H9 (cell line): Measurements from ENCODE around the gene CSRNP3. TPM values are rescaled to one million over a fixed set of nuclear protein-coding genes. Genes with fewer than 3 reads are reported as not detected.

Experiments
- DNase-seq: peaks from one replicate; pipeline ENCODE4 v3.0.0-alpha.2; 2017
- H2AFZ ChIP-seq: one replicate; pipeline ENCODE4 v1.6.1; 2013; ENCODE audit warnings: mild to moderate bottlenecking, low read length, control low read depth, moderate library complexity
- H2AK5ac ChIP-seq: 2 replicates; pipeline ENCODE4 v1.6.1; 2013; ENCODE audit warnings: low read length, control low read depth, mixed read lengths; ENCODE audit not compliant: insufficient read length
- H2BK120ac ChIP-seq: one replicate; pipeline ENCODE4 v1.6.1; 2013; ENCODE audit warnings: low read depth, mild to moderate bottlenecking, low read length, control low read depth, inconsistent platforms; ENCODE audit not compliant: poor library complexity, severe bottlenecking
- H2BK12ac ChIP-seq: 2 replicates; pipeline ENCODE4 v1.6.1; 2013; ENCODE audit warnings: low read length, control low read depth, mixed read lengths, low read depth; ENCODE audit not compliant: insufficient read length
- H2BK15ac ChIP-seq: 2 replicates; pipeline ENCODE4 v1.6.1; 2013; ENCODE audit warnings: low read depth, low read length, control low read depth
- H2BK20ac ChIP-seq: one replicate; pipeline ENCODE4 v1.6.1; 2013; ENCODE audit warnings: low read depth, mild to moderate bottlenecking, low read length, control low read depth, inconsistent platforms; ENCODE audit not compliant: poor library complexity, severe bottlenecking
- H2BK5ac ChIP-seq: 2 replicates; pipeline ENCODE4 v1.6.1; 2013; ENCODE audit warnings: low read length, control low read depth, mixed read lengths; ENCODE audit not compliant: insufficient read length
- H3K14ac ChIP-seq: 2 replicates; pipeline ENCODE4 v1.6.1; 2013; ENCODE audit warnings: low read length, control low read depth; ENCODE audit not compliant: insufficient read depth
- H3K18ac ChIP-seq: 2 replicates; pipeline ENCODE4 v1.6.1; 2013; ENCODE audit warnings: low read depth, mild to moderate bottlenecking, mixed read lengths, low read length, control low read depth; ENCODE audit not compliant: insufficient read length
- H3K23ac ChIP-seq: 2 replicates; pipeline ENCODE4 v1.6.1; 2013; ENCODE audit warnings: low read length, control low read depth, mixed read lengths, low read depth; ENCODE audit not compliant: insufficient read length
- H3K23me2 ChIP-seq: 2 replicates; pipeline ENCODE4 v1.6.1; 2013; ENCODE audit warnings: low read depth, mild to moderate bottlenecking, mixed read lengths, low read length, control low read depth; ENCODE audit not compliant: insufficient read length, poor library complexity, severe bottlenecking
- H3K27ac ChIP-seq: 2 replicates; pipeline ENCODE4 v1.5.1; 2013; ENCODE audit warnings: low read length, control low read depth, mixed read lengths, low read depth; ENCODE audit not compliant: insufficient read length
- H3K27me3 ChIP-seq: 2 replicates; pipeline ENCODE4 v1.6.1; 2013; ENCODE audit warnings: low read length, control low read depth, inconsistent platforms; ENCODE audit not compliant: insufficient read depth
- H3K4ac ChIP-seq: 2 replicates; pipeline ENCODE4 v1.6.1; 2013; ENCODE audit warnings: low read depth, mild to moderate bottlenecking, control low read depth, inconsistent platforms, low read length, moderate library complexity
- H3K4me1 ChIP-seq: 2 replicates; pipeline ENCODE4 v1.6.1; 2013; ENCODE audit warnings: low read length, control low read depth, inconsistent platforms; ENCODE audit not compliant: insufficient read depth
- H3K4me2 ChIP-seq: 2 replicates; pipeline ENCODE4 v1.6.1; 2013; ENCODE audit warnings: low read length, control low read depth, mixed read lengths; ENCODE audit not compliant: insufficient read length, insufficient read depth
- H3K56ac ChIP-seq: 2 replicates; pipeline ENCODE4 v1.6.1; 2013; ENCODE audit warnings: low read depth, mild to moderate bottlenecking, mixed read lengths, low read length, control low read depth; ENCODE audit not compliant: insufficient read length
- H3K79me1 ChIP-seq: 2 replicates; pipeline ENCODE4 v1.6.1; 2013; ENCODE audit warnings: low read depth, mild to moderate bottlenecking, moderate library complexity, low read length, control low read depth, inconsistent platforms; ENCODE audit not compliant: insufficient read depth, poor library complexity, severe bottlenecking
- H3K79me2 ChIP-seq: 2 replicates; pipeline ENCODE4 v1.6.1; 2013; ENCODE audit warnings: low read length, control low read depth, inconsistent platforms; ENCODE audit not compliant: insufficient read depth
- H3K9ac ChIP-seq: 2 replicates; pipeline ENCODE4 v1.6.1; 2013; ENCODE audit warnings: low read length, control low read depth, mixed read lengths; ENCODE audit not compliant: insufficient read length; ENCODE audit errors: extremely low read depth
- H3K9me3 ChIP-seq: one replicate; pipeline ENCODE4 v1.6.1; 2013; ENCODE audit warnings: low read depth, low read length, inconsistent platforms; ENCODE audit not compliant: control insufficient read depth
- H3T11ph ChIP-seq: one replicate; pipeline ENCODE4 v1.6.1; 2013; ENCODE audit warnings: mild to moderate bottlenecking, low read length, control low read depth, inconsistent platforms
- H4K20me1 ChIP-seq: one replicate; pipeline ENCODE4 v1.6.1; 2013; ENCODE audit not compliant: control insufficient read depth, insufficient read length, insufficient read depth
- H4K5ac ChIP-seq: 2 replicates; pipeline ENCODE4 v1.6.1; 2013; ENCODE audit warnings: low read depth, mild to moderate bottlenecking, mixed read lengths, low read length, control low read depth; ENCODE audit not compliant: insufficient read length
- H4K8ac ChIP-seq: replicated peaks from 2 replicates; pipeline ENCODE4 v1.6.1; 2013; ENCODE audit warnings: low read length, control low read depth, mixed read lengths, low read depth; ENCODE audit not compliant: insufficient read length
- H4K91ac ChIP-seq: 2 replicates; pipeline ENCODE4 v1.6.1; 2013; ENCODE audit warnings: low read depth, mild to moderate bottlenecking, moderate library complexity, mixed read lengths, low read length, control low read depth; ENCODE audit not compliant: insufficient read length
- H3K27ac Mint-ChIP-seq, 3 experiments: 2 replicates in 2 of 3; 3 replicates in 1 of 3; pipeline ENCODE4 v1.8.0; 2020 to 2021; ENCODE audit warnings: mixed read lengths in 3 of 3, mild to moderate bottlenecking in 1 of 3, moderate library complexity in 1 of 3
- H3K27me3 Mint-ChIP-seq: 2 replicates; pipeline ENCODE4 v1.8.0; 2021; ENCODE audit warnings: low read depth, mild to moderate bottlenecking, moderate library complexity, mixed read lengths
- H3K36me3 Mint-ChIP-seq, 3 experiments: 2 replicates in 2 of 3; 3 replicates in 1 of 3; pipeline ENCODE4 v1.8.0; 2020 to 2021; ENCODE audit warnings: low read depth in 3 of 3, mixed read lengths in 3 of 3; ENCODE audit not compliant: insufficient read depth in 1 of 3
- H3K4me1 Mint-ChIP-seq, 2 experiments: 2 replicates each; pipeline ENCODE4 v1.8.0; 2020; ENCODE audit warnings: mixed read lengths in 2 of 2
- H3K4me3 Mint-ChIP-seq, 2 experiments: 2 replicates in 1 of 2; 3 replicates in 1 of 2; pipeline ENCODE4 v1.8.0; 2020 to 2021; ENCODE audit warnings: mild to moderate bottlenecking in 2 of 2, mixed read lengths in 2 of 2, moderate library complexity in 1 of 2
- H3K9me3 Mint-ChIP-seq, 2 experiments: 2 replicates in 1 of 2; 3 replicates in 1 of 2; pipeline ENCODE4 v1.8.0; 2020; ENCODE audit warnings: mild to moderate bottlenecking in 2 of 2, mixed read lengths in 2 of 2, moderate library complexity in 1 of 2
- WGBS: extraction: QIAGEN DNeasy Blood & Tissue Kit; methylation state at CpG from one replicate; pipeline ENCODE4 v1.1.7; 2013; ENCODE audit warnings: missing lambda C conversion rate, low lambda C conversion rate, mixed read lengths; ENCODE audit not compliant: insufficient read length; ENCODE audit errors: extremely low coverage; 5-methylcytosine and 5-hydroxymethylcytosine counted together
- total RNA-seq: library from RNA; stranded (reverse); gene quantifications from 2 replicates; pipeline ENCODE4 v1.2.1, GENCODE V29; 2021
- TF ChIP-seq, protein P1 (sequence below): fragments of 200-600 bp; sonication (generic); conservative IDR thresholded peaks from 3 replicates; pipeline ENCODE4 v1.8.0; 2021; ENCODE audit warnings: antibody characterized with exemption, mild to moderate bottlenecking

The CSRNP3 gene
- total RNA-seq, 1 experiment from 2014 or later = 3.6 TPM

DNA sequence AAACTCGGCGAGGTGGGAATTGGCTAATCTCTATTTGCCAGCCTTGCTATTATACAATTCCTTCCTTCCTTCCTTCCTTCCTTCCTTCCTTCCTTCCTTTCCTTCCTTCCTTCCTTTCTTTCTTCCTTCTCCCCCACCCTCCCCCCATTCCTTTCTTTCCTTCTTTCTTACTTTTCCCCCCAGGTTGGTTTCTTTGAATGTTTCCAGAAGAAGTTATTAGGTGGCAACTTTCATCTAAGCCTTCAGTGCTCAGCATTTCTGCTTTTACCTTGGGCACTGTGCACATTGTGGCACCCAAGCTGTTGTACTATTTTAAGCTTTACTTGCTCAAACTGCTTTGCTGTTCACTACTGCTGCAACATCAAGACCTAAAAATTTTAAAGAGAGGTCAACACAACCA lies 17.2 kb upstream of the CSRNP3 start:
- no peak overlapping the region for H3K23ac ChIP-seq
- no peak overlapping the region for H2BK15ac ChIP-seq
- no peaks in the 10 kb centered on the region for H3K79me1 ChIP-seq
- no peaks in the 10 kb centered on the region for H3K79me2 ChIP-seq
- H3K36me3 Mint-ChIP-seq = peaks cover 1 to 6% (median 3%) of the 10 kb centered on the region in 3 experiments; a peak in 5 of 7 replicates
- H4K5ac ChIP-seq = no peak overlapping the region
- no peak overlapping the region for H2BK5ac ChIP-seq
- no peak overlapping the region for H3K4ac ChIP-seq
- no peak overlapping the region for H3T11ph ChIP-seq
- no peak overlapping the region for H2BK12ac ChIP-seq
- H3K14ac ChIP-seq = no peak overlapping the region
- H3K9me3 ChIP-seq = no peaks in the 10 kb centered on the region
- no peak overlapping the region for H3K4me3 Mint-ChIP-seq
- WGBS = no CpG with 5 or more reads among the region's 2 CpGs
- no peaks in the 10 kb centered on the region for H3K27me3 Mint-ChIP-seq
- no peaks in the 10 kb centered on the region; a peak in 1 of 4 replicates for H3K4me1 Mint-ChIP-seq
- H3K27me3 ChIP-seq = no peaks in the 10 kb centered on the region
- no peak overlapping the region for H2BK120ac ChIP-seq
- no peaks in the 10 kb centered on the region for H3K4me1 ChIP-seq
- H3K9ac ChIP-seq = no peak overlapping the region
- H3K9me3 Mint-ChIP-seq = peaks cover 2 to 4% of the 10 kb centered on the region in 2 experiments; a peak in 3 of 5 replicates
- TF ChIP-seq, protein P1, sequence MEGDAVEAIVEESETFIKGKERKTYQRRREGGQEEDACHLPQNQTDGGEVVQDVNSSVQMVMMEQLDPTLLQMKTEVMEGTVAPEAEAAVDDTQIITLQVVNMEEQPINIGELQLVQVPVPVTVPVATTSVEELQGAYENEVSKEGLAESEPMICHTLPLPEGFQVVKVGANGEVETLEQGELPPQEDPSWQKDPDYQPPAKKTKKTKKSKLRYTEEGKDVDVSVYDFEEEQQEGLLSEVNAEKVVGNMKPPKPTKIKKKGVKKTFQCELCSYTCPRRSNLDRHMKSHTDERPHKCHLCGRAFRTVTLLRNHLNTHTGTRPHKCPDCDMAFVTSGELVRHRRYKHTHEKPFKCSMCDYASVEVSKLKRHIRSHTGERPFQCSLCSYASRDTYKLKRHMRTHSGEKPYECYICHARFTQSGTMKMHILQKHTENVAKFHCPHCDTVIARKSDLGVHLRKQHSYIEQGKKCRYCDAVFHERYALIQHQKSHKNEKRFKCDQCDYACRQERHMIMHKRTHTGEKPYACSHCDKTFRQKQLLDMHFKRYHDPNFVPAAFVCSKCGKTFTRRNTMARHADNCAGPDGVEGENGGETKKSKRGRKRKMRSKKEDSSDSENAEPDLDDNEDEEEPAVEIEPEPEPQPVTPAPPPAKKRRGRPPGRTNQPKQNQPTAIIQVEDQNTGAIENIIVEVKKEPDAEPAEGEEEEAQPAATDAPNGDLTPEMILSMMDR = no peak
- no peak overlapping the region for H3K4me2 ChIP-seq
- H3K27ac ChIP-seq = no peak overlapping the region
- H3K23me2 ChIP-seq = no peaks in the 10 kb centered on the region
- H3K56ac ChIP-seq = no peak overlapping the region
- H2AFZ ChIP-seq = peak overlapping the region; percentile 8
- no peak overlapping the region for H3K27ac Mint-ChIP-seq
- no peak overlapping the region for H4K8ac ChIP-seq
- no peak overlapping the region for H2AK5ac ChIP-seq
- DNase-seq = no peak
- no peak overlapping the region for H3K18ac ChIP-seq
- H4K91ac ChIP-seq = no peak overlapping the region
- no peak overlapping the region for H2BK20ac ChIP-seq
- no peaks in the 10 kb centered on the region for H4K20me1 ChIP-seq
